ENCODE measurements around the gene FAM174B.

Gene FAM174B

GRCh38 chr15:92599394-92599970, 56.1 kb downstream of the FAM174B start:
- peak; percentile 23 for DNase-seq

- DNase-seq = no peak
Measured at GRCh38 chr15:92597548-92597947, 58.0 kb downstream of the FAM174B start.

- peak; percentile 42 for DNase-seq
Measured at GRCh38 chr15:92596623-92597022, 59.0 kb downstream of the FAM174B start.

- DNase-seq = peak; percentile 67
Measured at GRCh38 chr15:92595506-92596381, 59.8 kb downstream of the FAM174B start.

- DNase-seq = no peak
Measured at GRCh38 chr15:92591275-92591674, 64.3 kb downstream of the FAM174B start.

- no peak for DNase-seq
Measured at GRCh38 chr15:92586966-92587365, 68.6 kb downstream of the FAM174B start.

- DNase-seq = peak; percentile 11
Measured at GRCh38 chr15:92586383-92586942, 69.1 kb downstream of the FAM174B start.

GRCh38 chr15:92584105-92584504, 71.5 kb downstream of the FAM174B start:
- no peak for DNase-seq

GRCh38 chr15:92583096-92584034, 72.2 kb downstream of the FAM174B start:
- DNase-seq = no peak

- DNase-seq = no peak
Measured at GRCh38 chr15:92582206-92582605, 73.4 kb downstream of the FAM174B start.

GRCh38 chr15:92580933-92581445, 74.6 kb downstream of the FAM174B start:
- DNase-seq = no peak

GRCh38 chr15:92580521-92580920, 75.1 kb downstream of the FAM174B start:
- no peak for DNase-seq

- no peak for DNase-seq
Measured at GRCh38 chr15:92579931-92580470, 75.6 kb downstream of the FAM174B start.

- no peak for DNase-seq
Measured at GRCh38 chr15:92579486-92579885, 76.1 kb downstream of the FAM174B start.

GRCh38 chr15:92578096-92578835, 77.3 kb downstream of the FAM174B start:
- no peak for DNase-seq

GRCh38 chr15:92576597-92577200, 78.9 kb downstream of the FAM174B start:
- DNase-seq = no peak

- no peak for DNase-seq
Measured at GRCh38 chr15:92574566-92574965, 81.0 kb downstream of the FAM174B start.

GRCh38 chr15:92574161-92574560, 81.4 kb downstream of the FAM174B start:
- DNase-seq = no peak

- DNase-seq = no peak
Measured at GRCh38 chr15:92571824-92572223, 83.8 kb downstream of the FAM174B start.

GRCh38 chr15:92570391-92570790, 85.2 kb downstream of the FAM174B start:
- no peak for DNase-seq

GRCh38 chr15:92569778-92570177, 85.8 kb downstream of the FAM174B start:
- DNase-seq = no peak
